GM13976 (cell line): ENCODE measurements around the gene PRMT7.

Experiments
- DNase-seq: peaks from one replicate; pipeline ENCODE4 v3.0.0; 2012; ENCODE audit warnings: low spot score
- in situ Hi-C: fragments of 300-500 bp; cut with MboI; formaldehyde crosslinking; loops from one replicate; pipeline ENCODE4 v1.12.0; 2022; ENCODE audit warnings: low sequenced_read_pairs, mixed read lengths, inconsistent platforms; ENCODE audit not compliant: unreplicated experiment
- TF ChIP-seq, protein P1 (sequence below): IDR thresholded peaks from 2 replicates; pipeline ENCODE4 v1.5.1; 2012; ENCODE audit warnings: borderline replicate concordance, mild to moderate bottlenecking; ENCODE audit not compliant: insufficient read depth; ENCODE audit errors: extremely low read depth, missing control alignments, control extremely low read depth

PRMT7 gene

DNA sequence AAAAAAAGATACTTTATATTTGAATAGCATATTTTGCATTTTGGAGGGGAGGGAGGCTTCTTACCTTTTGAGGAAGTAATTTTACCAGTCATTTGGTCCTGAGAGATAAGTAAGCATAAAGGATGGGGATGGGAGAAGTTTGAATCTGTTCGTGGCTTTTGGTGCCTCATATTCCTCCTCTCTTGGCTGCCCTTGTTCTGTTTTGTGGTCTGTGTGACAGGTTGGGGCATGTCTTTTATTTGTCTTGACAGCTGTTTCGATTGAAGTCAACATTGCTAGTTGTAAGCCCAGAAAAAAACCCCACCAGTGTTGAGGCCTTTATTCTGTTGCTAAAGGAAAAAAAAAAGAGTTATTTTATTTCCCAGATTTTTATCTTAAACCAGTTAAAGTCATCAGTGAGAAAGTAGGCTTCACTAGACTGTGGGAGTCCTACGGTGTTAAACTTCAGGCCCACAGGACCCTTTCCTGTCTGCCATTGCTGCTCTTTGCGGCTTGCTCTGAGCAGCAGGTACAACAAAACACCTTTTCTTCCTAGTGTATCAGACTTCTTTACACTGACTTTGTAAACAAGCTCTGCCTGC lies 35.1 kb upstream of the PRMT7 start:
- DNase-seq: peak; percentile 66
- in situ Hi-C loops: no loop called here
- TF ChIP-seq, protein P1, sequence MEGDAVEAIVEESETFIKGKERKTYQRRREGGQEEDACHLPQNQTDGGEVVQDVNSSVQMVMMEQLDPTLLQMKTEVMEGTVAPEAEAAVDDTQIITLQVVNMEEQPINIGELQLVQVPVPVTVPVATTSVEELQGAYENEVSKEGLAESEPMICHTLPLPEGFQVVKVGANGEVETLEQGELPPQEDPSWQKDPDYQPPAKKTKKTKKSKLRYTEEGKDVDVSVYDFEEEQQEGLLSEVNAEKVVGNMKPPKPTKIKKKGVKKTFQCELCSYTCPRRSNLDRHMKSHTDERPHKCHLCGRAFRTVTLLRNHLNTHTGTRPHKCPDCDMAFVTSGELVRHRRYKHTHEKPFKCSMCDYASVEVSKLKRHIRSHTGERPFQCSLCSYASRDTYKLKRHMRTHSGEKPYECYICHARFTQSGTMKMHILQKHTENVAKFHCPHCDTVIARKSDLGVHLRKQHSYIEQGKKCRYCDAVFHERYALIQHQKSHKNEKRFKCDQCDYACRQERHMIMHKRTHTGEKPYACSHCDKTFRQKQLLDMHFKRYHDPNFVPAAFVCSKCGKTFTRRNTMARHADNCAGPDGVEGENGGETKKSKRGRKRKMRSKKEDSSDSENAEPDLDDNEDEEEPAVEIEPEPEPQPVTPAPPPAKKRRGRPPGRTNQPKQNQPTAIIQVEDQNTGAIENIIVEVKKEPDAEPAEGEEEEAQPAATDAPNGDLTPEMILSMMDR: no peak

DNA sequence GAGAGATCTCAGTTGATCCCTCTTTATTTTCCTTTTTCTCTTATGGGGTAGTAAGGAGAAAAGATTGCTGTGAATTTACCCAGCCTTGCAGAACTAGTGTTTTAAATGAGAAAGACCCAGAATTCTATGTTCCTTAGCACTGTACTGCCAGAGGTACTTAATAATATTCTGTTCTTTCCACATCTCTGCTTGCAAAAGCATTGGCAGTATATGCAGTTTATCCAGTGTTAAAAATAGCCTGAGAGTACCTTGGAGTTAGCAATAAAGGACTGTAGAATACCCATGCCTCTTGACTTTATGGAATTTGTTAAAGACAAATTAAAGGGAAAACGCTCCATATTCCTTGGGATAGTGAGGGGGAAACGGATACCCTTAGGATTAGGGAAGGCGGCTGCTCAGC lies 34.6 kb upstream of the PRMT7 start:
- in situ Hi-C loops: no loop called here
- DNase-seq: no peak
- TF ChIP-seq, protein P1: no peak

DNA sequence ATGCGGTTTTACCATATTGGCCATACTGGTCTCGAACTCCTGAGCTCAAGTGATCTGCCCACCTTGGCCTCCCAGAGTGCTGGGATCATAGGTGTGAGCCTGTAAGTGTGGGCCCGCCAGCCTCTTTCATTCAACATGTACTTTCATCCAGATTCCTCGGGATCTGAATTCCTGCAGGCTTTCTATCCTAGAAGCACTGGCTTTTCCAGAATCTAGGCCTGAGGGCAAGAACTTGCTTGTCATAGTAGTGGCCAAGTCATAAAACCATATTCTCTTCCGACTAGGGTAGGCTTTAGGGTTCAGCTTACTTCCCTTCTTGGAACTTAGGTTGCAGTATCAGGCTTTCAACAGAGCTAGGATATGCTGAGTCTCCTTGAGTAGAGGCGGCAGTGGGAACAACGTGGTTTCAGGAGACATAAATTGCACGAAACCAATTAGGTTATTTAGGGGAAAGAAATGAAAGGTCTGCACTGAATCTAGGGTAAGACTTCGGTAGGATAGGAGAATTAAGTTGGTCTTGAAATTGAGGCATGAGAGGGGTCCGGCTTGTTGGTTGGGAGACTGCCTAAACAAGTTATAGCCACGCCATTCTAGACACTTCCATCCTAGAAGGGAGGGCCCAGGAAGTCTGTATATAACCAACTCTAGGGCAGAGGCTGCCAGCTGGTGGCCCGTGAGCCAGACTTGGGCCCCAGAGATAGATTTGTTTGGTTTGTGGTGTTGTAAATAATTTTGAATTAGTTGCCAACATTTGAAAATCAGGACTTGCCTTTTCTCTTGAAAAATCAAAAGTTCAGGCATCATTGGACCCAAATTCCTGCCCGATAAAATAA lies 30.9 kb upstream of the PRMT7 start:
- in situ Hi-C loops: no loop called here
- TF ChIP-seq, protein P1: no peak
- DNase-seq: no peak

DNA sequence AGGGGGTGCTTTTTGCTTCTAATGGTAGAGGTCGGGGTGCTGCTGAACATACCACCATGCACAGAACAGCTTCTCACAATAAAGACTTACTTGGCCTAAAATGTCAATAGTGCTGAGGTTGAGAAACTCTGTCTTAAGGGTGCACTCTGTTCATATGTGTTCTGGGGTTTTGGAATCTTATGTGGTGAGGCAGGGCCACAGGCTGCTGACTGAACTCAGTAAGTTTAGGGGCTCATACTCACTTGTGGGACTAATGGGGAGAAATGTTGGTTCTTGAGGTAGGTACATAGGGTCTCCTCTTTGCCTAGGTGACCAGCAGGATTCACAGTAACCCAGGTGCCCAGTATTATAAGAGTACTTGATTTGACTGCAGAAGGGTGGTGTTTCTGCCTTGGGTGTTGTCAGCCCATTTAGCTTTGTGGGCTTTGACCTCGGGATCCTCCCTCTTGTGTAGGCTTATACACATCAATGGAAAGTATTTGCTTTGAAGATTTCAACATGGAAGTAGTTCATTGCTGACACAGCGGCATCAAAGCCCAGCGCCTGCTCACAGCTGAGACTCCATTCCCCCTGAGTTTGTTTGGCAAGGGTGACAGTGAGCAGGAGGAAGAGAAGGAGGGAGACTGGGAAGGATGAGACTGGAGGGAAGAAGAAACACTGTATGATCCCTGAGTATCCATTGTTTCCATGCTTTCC lies 29.3 kb upstream of the PRMT7 start:
- no peak for DNase-seq
- in situ Hi-C loops: no loop called here
- TF ChIP-seq, protein P1: no peak

DNA sequence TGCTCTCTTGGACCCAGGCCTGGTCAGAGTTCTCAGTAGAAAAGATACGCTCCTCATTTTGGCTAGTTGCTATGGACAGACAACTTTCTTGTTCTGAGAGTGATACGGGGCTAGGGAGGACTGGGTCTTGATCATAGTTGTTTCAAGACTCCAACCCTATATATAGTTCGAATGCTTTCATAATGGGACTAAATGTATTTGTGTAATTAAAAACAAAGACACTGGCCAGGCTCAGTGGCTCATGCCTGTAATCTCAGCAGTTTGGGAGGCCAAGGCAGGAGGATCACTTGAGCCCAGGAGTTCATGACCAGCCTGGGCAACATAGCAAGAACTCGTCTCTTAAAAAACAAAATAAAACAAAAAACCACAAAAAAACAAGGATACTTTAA lies 28.8 kb upstream of the PRMT7 start:
- TF ChIP-seq, protein P1: no peak
- DNase-seq: no peak
- in situ Hi-C loops: no loop called here

DNA sequence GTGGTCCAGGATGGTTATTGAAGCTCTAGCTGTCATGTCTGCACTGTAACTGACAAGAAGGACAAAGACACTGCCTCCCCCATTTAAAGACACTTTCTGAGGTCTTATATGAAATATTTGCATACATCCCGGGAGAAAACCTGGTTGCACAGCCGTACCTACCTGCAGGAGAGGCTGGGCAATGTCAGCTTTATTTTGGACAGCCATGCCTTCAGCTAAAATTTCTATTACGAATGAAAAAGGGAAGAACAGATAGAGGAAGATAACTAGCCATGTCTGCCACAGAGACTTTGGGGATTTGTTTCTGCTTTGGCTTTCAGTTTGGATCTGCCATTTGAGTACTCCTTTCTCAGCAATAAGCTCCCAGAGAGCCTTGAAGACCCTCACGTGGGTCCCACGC lies 27.5 kb upstream of the PRMT7 start:
- TF ChIP-seq, protein P1: no peak
- no peak for DNase-seq
- in situ Hi-C loops: no loop called here
